ENCODE results near the gene RYK. TPM values are rescaled to one million over a fixed set of nuclear protein-coding genes. Genes with fewer than 3 reads are reported as not detected.

Gene RYK
- total RNA-seq, 1 experiment from 2014 or later = 93.7 TPM

DNA sequence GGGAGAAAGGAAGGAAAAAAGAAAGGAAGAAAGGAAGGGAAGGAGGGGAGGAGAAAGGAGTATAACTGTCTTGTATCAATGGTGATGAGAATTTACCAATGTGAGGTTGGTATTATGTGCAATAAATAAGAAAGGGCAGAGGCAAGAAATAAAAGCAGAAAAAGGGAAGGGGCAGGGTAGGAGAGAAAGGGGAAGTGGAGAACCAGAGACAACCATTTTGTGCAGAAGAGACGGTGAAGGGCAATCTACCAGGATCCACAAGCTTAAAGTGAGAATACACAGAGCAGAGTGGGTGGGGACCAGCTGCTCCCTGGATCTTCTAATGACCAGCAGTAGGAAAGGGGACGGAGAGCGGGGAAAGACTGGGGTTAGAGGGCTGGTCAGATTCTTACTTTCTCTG, 114.1 kb downstream of the RYK start:
- Histone ChIP-seq H3K9me2 (ENCODE audit: insufficient read depth) (no peaks in the 10 kb centered on the region), H3K4me1 (replicated peaks; ENCODE audit: insufficient read depth) (no peaks in the 10 kb centered on the region), H3K4me2 (no peak overlapping the region), H3K79me2 (ENCODE audit: low read depth) (no peaks in the 10 kb centered on the region), H4K20me1 (ENCODE audit: insufficient read depth) (no peaks in the 10 kb centered on the region), H3K27me3 (ENCODE audit: insufficient read depth, low read depth) (no peaks in the 10 kb centered on the region), H2AFZ (no peak overlapping the region), H3K4me3 (no peak overlapping the region), H3K9me3 (ENCODE audit: insufficient read depth, low read depth) (no peaks in the 10 kb centered on the region), H3K27ac (no peak overlapping the region), H3K36me3 (ENCODE audit: low read depth) (no peaks in the 10 kb centered on the region), H3F3A (ENCODE audit: insufficient read depth, low read depth) (no peaks in the 10 kb centered on the region)
- TF ChIP-seq EZH2 (IDR thresholded peaks at IDR 0.05; ENCODE audit: low read depth) = no peak
- TF ChIP-seq, protein P1, sequence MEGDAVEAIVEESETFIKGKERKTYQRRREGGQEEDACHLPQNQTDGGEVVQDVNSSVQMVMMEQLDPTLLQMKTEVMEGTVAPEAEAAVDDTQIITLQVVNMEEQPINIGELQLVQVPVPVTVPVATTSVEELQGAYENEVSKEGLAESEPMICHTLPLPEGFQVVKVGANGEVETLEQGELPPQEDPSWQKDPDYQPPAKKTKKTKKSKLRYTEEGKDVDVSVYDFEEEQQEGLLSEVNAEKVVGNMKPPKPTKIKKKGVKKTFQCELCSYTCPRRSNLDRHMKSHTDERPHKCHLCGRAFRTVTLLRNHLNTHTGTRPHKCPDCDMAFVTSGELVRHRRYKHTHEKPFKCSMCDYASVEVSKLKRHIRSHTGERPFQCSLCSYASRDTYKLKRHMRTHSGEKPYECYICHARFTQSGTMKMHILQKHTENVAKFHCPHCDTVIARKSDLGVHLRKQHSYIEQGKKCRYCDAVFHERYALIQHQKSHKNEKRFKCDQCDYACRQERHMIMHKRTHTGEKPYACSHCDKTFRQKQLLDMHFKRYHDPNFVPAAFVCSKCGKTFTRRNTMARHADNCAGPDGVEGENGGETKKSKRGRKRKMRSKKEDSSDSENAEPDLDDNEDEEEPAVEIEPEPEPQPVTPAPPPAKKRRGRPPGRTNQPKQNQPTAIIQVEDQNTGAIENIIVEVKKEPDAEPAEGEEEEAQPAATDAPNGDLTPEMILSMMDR (conservative IDR thresholded peaks at IDR 0.05) = no peak
- intact Hi-C loops (cut with micrococcal nuclease; ENCODE audit: unreplicated experiment) = no loop called here
- no TSS peak for BruUV-seq (replicated peaks)
- no peak for DNase-seq
- POLR2A ChIA-PET (ENCODE audit: unreplicated experiment) = no interaction called here
- CTCF ChIA-PET = no interaction called here

- H3K27ac ChIP-seq = no peak overlapping the region
- POLR2A ChIA-PET (ENCODE audit: unreplicated experiment) = no interaction called here
- no peak for DNase-seq
Measured at GRCh38 chr3:134134698-134135415, 115.8 kb downstream of the RYK start.

GRCh38 chr3:134134240-134134639, 116.4 kb downstream of the RYK start:
- H3K4me3 ChIP-seq = no peak overlapping the region
- H3K36me3 ChIP-seq (ENCODE audit: low read depth) = no peaks in the 10 kb centered on the region
- no peaks in the 10 kb centered on the region for H3K27me3 ChIP-seq (ENCODE audit: insufficient read depth, low read depth)
- no peaks in the 10 kb centered on the region for H3K79me2 ChIP-seq (ENCODE audit: low read depth)
- no peaks in the 10 kb centered on the region for H4K20me1 ChIP-seq (ENCODE audit: insufficient read depth)
- TF ChIP-seq EZH2 (IDR thresholded peaks at IDR 0.05; ENCODE audit: low read depth) = no peak
- TF ChIP-seq, protein P1 (conservative IDR thresholded peaks at IDR 0.05) = no peak
- H3K27ac ChIP-seq = no peak overlapping the region
- DNase-seq = no peak
- ChIA-PET POLR2A (ENCODE audit: unreplicated experiment) (no interaction called here), CTCF (no interaction called here)
- H3F3A ChIP-seq (ENCODE audit: insufficient read depth, low read depth) = no peaks in the 10 kb centered on the region
- no TSS peak for BruUV-seq (replicated peaks)
- no peaks in the 10 kb centered on the region for H3K4me1 ChIP-seq (replicated peaks; ENCODE audit: insufficient read depth)
- H3K9me3 ChIP-seq (ENCODE audit: insufficient read depth, low read depth) = no peaks in the 10 kb centered on the region
- intact Hi-C loops (cut with micrococcal nuclease; ENCODE audit: unreplicated experiment) = no loop called here
- no peaks in the 10 kb centered on the region for H3K9me2 ChIP-seq (ENCODE audit: insufficient read depth)
- no peak overlapping the region for H2AFZ ChIP-seq
- no peak overlapping the region for H3K4me2 ChIP-seq

More at GRCh38 chr3:134134698-134135415, 115.8 kb downstream of the RYK start:
- H3K9me3 ChIP-seq (ENCODE audit: insufficient read depth, low read depth) = no peaks in the 10 kb centered on the region
- no TSS peak for BruUV-seq (replicated peaks)
- no peaks in the 10 kb centered on the region for H3K9me2 ChIP-seq (ENCODE audit: insufficient read depth)
- H3K4me3 ChIP-seq = no peak overlapping the region
- CTCF ChIA-PET = no interaction called here
- no peaks in the 10 kb centered on the region for H3K27me3 ChIP-seq (ENCODE audit: insufficient read depth, low read depth)
- H3K4me1 ChIP-seq (replicated peaks; ENCODE audit: insufficient read depth) = no peaks in the 10 kb centered on the region
- no peaks in the 10 kb centered on the region for H3F3A ChIP-seq (ENCODE audit: insufficient read depth, low read depth)
- TF ChIP-seq, protein P1 (conservative IDR thresholded peaks at IDR 0.05) = no peak
- TF ChIP-seq EZH2 (IDR thresholded peaks at IDR 0.05; ENCODE audit: low read depth) = no peak
- intact Hi-C loops (cut with micrococcal nuclease; ENCODE audit: unreplicated experiment) = no loop called here
- H2AFZ ChIP-seq = no peak overlapping the region
- H3K4me2 ChIP-seq = no peak overlapping the region
- no peaks in the 10 kb centered on the region for H3K79me2 ChIP-seq (ENCODE audit: low read depth)
- H3K36me3 ChIP-seq (ENCODE audit: low read depth) = no peaks in the 10 kb centered on the region
- no peaks in the 10 kb centered on the region for H4K20me1 ChIP-seq (ENCODE audit: insufficient read depth)
